Measurements from ENCODE around the gene BCL2L1.
A peak's percentile ranks its signal among the peaks of the same experiment; 100 is the strongest.

BCL2L1 gene

DNA sequence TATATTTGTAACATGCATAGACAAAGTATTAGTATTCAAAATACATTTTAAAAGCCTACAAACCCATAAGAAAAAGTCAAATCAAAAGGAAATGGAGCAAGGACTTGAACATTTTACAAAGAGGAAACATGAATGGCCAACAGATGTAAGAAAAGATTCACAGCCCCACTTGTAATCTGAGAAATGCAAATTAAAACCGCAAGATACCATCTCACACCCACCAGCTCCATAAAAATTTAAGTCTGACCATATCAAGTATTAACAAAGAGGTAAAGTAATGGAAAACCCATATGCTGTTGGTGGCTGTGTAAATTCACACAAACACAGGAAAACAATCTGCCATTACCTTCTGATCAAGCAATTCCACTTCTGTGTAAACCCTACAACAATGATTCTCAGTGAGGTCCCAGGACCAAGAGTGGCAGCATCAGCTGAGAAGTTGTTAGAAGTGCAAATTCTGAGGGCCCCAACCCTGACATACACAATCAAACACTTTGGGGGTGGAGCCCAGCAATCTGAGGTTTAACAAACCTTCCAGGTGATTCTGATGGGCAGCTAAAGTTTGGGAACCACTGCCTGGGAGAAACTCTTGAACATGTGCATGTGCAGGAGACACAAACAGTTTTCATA, 30.9 kb downstream of the BCL2L1 start:
- no peak for DNase-seq (ENCODE audit: low spot score)

DNA sequence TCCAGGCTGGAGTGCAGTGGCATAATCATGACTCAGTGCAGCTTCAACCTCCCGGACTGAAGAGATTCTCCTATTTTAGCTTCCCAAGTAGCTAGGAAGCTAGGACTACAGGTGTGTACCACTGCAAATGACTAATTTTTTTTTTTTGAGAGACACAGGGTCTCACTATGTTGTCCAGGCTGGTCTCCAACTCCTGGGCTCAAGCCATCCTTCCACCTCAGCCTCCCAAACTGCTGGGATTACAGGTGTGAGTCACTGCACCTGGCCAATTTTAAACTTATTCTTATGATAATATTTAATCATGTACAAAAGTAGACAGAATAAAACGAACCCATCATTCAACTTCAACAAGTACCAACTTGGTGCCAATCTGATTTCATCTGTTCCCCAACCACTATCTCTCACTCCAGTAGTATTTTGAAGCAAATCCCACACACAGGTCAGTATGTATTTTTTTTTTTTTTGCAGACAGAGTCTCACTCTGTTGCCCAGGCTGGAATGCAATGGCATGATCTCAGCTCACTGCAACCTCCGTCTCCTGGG, 32.5 kb downstream of the BCL2L1 start:
- DNase-seq (ENCODE audit: low spot score): no peak

GRCh38 chr20:31689141-31689540, 33.5 kb downstream of the BCL2L1 start:
- no peak for DNase-seq (ENCODE audit: low spot score)

GRCh38 chr20:31687777-31688176, 34.9 kb downstream of the BCL2L1 start:
- no peak for DNase-seq (ENCODE audit: low spot score)

- no peak for DNase-seq (ENCODE audit: low spot score)
These were observed 36.6 kb downstream of the BCL2L1 start for GRCh38 chr20:31685853-31686643.

GRCh38 chr20:31684153-31685015, 38.3 kb downstream of the BCL2L1 start:
- no peak for DNase-seq (ENCODE audit: low spot score)

- DNase-seq (ENCODE audit: low spot score): no peak
These were observed 39.7 kb downstream of the BCL2L1 start for GRCh38 chr20:31682927-31683326.

DNA sequence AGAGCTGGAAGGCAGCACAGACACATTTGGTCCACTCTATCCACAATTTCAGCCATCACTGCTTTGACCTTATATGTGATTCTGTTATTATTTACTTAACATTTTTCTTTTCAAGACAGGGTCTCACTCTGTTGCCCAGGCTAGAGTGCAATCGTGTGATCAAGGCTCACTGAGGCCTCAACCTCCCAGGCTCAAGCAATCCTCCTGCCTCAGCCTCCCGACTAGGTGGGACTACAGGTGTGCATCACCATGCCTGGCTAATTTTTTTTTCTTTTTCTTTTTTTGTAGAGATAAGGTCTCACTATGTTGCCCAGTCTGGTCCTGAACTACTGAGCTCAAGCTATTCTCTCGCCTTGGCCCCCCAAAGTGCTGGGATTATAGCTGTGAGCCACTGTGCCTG, 40.3 kb downstream of the BCL2L1 start:
- DNase-seq (ENCODE audit: low spot score): no peak

GRCh38 chr20:31681769-31682168, 40.9 kb downstream of the BCL2L1 start:
- DNase-seq (ENCODE audit: low spot score): no peak

- no peak for DNase-seq (ENCODE audit: low spot score)
These were observed 41.4 kb downstream of the BCL2L1 start for GRCh38 chr20:31681128-31681727.

GRCh38 chr20:31680286-31681127, 42.2 kb downstream of the BCL2L1 start:
- no peak for DNase-seq (ENCODE audit: low spot score)

DNA sequence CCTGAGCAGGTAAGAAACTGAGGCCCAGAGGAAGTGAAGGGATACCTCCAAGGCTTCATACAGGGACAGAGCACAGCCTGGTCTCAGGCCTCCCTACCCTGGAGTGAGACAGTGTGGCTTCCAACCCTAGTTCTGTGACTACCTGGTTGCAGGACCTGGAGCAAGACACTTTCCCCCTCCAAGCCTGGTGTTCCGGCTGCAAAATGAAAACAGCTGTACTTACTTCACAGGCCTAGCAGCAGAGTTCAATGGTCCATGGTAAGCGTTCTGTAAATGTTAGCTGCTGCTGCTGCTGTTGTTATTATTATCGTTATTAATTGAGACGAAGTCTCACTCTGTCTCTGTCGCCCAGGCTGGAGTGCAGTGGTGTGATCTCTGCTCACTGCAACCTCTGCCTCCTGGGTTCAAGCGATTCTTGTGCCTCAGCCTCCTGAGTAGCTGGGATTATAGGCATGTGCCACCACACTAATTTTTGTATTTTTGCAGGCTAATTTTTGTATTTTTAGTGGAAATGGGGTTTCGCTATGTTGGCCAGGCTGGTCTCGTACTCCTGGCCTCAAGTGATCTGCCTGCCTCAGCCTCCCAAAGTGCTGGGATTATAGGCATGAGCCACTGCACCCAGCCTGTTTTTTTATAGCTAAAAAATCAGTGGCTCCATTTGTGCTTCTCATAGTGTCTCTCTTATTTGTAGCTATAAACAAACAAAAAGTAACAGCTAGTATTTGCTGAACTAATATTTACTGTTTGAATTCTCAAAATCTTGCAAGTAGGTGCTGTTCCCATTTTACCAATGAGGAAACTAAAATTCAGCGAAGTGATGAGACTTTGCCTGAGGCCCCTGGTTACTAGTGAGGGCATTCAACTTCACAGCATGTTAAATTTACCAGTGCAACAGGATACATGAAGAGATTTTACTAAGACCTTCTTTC, 43.0 kb downstream of the BCL2L1 start:
- no peak for DNase-seq (ENCODE audit: low spot score)

GRCh38 chr20:31678389-31679356, 44.0 kb downstream of the BCL2L1 start:
- no peak for DNase-seq (ENCODE audit: low spot score)

- no peak for DNase-seq (ENCODE audit: low spot score)
These were observed 45.0 kb downstream of the BCL2L1 start for GRCh38 chr20:31677553-31678260.

DNA sequence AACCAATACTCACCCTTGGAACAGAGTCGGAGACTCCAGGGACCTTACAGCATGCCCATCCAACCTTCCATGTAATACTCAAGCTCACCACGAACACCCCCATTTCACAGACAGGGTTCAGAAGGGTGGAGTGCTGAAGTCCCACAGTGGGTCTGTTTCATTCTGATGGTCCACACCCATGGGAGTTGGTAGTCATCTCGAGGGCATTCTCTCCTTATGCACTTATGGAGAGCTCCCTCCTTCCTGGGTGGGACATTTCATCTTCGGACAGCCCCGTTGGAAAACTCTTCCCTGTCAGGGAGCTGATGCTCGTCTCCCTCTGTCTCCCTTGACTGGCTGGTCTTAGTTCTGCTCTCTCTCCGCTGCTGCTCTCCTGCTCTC, 46.1 kb downstream of the BCL2L1 start:
- DNase-seq (ENCODE audit: low spot score): no peak

- DNase-seq (ENCODE audit: low spot score): peak; percentile 64
These were observed 46.6 kb downstream of the BCL2L1 start for GRCh38 chr20:31675828-31676608.
